HL-60 (cell line): ENCODE results near the gene DCC.

Experiments used
- DNase-seq, 2 experiments: peaks; one replicate each; pipeline ENCODE4 v3.0.0-alpha.2; 2010 to 2020; ENCODE audit warnings: low read depth in 1 of 2, low spot score in 1 of 2
- H3K27ac ChIP-seq: fragments of 250-450 bp; sonication (Bioruptor Pico); replicated peaks from 2 replicates; pipeline ENCODE4 v1.5.1; 2020; ENCODE audit warnings: mild to moderate bottlenecking, moderate library complexity
- H3K27me3 ChIP-seq: fragments of 250-450 bp; sonication (Bioruptor Pico); 2 replicates; pipeline ENCODE4 v1.5.1; 2021; ENCODE audit warnings: mild to moderate bottlenecking, moderate library complexity; ENCODE audit not compliant: insufficient read depth, poor library complexity, severe bottlenecking
- H3K4me3 ChIP-seq: replicated peaks from 2 replicates; pipeline ENCODE4 v1.5.1; 2011; ENCODE audit warnings: mild to moderate bottlenecking, control low read depth, low read length; ENCODE audit not compliant: insufficient read depth
- CTCF ChIP-seq: IDR thresholded peaks from one replicate; pipeline ENCODE4 v1.5.1; 2011; ENCODE audit warnings: low read length, control low read depth, inconsistent platforms; ENCODE audit not compliant: insufficient read depth
- GABPA ChIP-seq: IDR thresholded peaks from 2 replicates; pipeline ENCODE4 v1.6.1; 2012; ENCODE audit warnings: low read depth
- POLR2AphosphoS5 ChIP-seq: IDR thresholded peaks from 2 replicates; pipeline ENCODE4 v1.6.1; 2012; ENCODE audit warnings: low read depth
- REST ChIP-seq: IDR thresholded peaks from 2 replicates; pipeline ENCODE4 v1.6.1; 2012; ENCODE audit warnings: low read depth; ENCODE audit not compliant: insufficient replicate concordance
- SPI1 ChIP-seq: IDR thresholded peaks from 2 replicates; pipeline ENCODE4 v1.6.1; 2012; ENCODE audit warnings: low read depth, mild to moderate bottlenecking, borderline replicate concordance

DCC gene

GRCh38 chr18:52844323-52844722, 504.3 kb downstream of the DCC start:
- no peak for TF ChIP-seq SPI1
- TF ChIP-seq CTCF, result no peak
- no peak for TF ChIP-seq POLR2AphosphoS5
- no peak for TF ChIP-seq REST
- TF ChIP-seq GABPA, result no peak
- Histone ChIP-seq H3K4me3 (no peak overlapping the region), H3K27ac (no peak overlapping the region), H3K27me3 (no peaks in the 10 kb centered on the region)
- no peak for DNase-seq

- no peak for DNase-seq
- H3K27me3 ChIP-seq, result no peaks in the 10 kb centered on the region
- H3K27ac ChIP-seq, result no peak overlapping the region
- TF ChIP-seq CTCF (no peak), REST (no peak), SPI1 (no peak), GABPA (no peak), POLR2AphosphoS5 (no peak)
- no peak overlapping the region for H3K4me3 ChIP-seq
Observed at GRCh38 chr18:52845036-52845435, 505.0 kb downstream of the DCC start.

GRCh38 chr18:52850031-52850560, 510.1 kb downstream of the DCC start:
- no peak overlapping the region for H3K4me3 ChIP-seq
- H3K27ac ChIP-seq, result no peak overlapping the region
- TF ChIP-seq GABPA (no peak), CTCF (no peak), REST (no peak), SPI1 (no peak), POLR2AphosphoS5 (no peak)
- no peaks in the 10 kb centered on the region for H3K27me3 ChIP-seq
- DNase-seq, result no peak
